ENCODE measurements around the gene SLC30A3. TPM values are rescaled to one million over a fixed set of nuclear protein-coding genes. Genes with fewer than 3 reads are reported as not detected.

SLC30A3 gene
- total RNA-seq, 2 donors from 2014 or later, result 5.7 to 9.4 TPM

GRCh38 chr2:27249891-27250651 is 12.8 kb downstream of the SLC30A3 start:
- H3K4me3 ChIP-seq, result no peak overlapping the region
- no peaks in the 10 kb centered on the region for H3K9me3 ChIP-seq
- H3K27me3 ChIP-seq, result no peaks in the 10 kb centered on the region
- H3K4me1 ChIP-seq, result peaks cover 0 to 17% of the 10 kb centered on the region in 2 donors
- no peak overlapping the region for H3K27ac ChIP-seq
- H3K36me3 ChIP-seq, result no peaks in the 10 kb centered on the region
- DNase-seq (ENCODE audit: low spot score), result no peak
- TF ChIP-seq CTCF (IDR thresholded peaks at IDR 0.05), result peak; percentile 73 to 86

- Histone ChIP-seq H3K27ac (no peak overlapping the region), H3K27me3 (no peaks in the 10 kb centered on the region)
- no peak for TF ChIP-seq CTCF (IDR thresholded peaks at IDR 0.05)
Observed at GRCh38 chr2:27249159-27249890, 13.5 kb downstream of the SLC30A3 start.

GRCh38 chr2:27247893-27248292 is 15.0 kb downstream of the SLC30A3 start:
- H3K27me3 ChIP-seq, result no peaks in the 10 kb centered on the region
- no peak overlapping the region for H3K27ac ChIP-seq
- TF ChIP-seq CTCF (IDR thresholded peaks at IDR 0.05), result no peak
- peaks cover 0 to 27% of the 10 kb centered on the region in 2 donors for H3K4me1 ChIP-seq
- peaks cover 1% of the 10 kb centered on the region for H3K36me3 ChIP-seq
- no peak for DNase-seq (ENCODE audit: low spot score)
- H3K4me3 ChIP-seq, result no peak overlapping the region
- no peaks in the 10 kb centered on the region for H3K9me3 ChIP-seq

More at GRCh38 chr2:27249159-27249890, 13.5 kb downstream of the SLC30A3 start:
- no peak overlapping the region for H3K4me3 ChIP-seq
- no peaks in the 10 kb centered on the region for H3K9me3 ChIP-seq
- no peaks in the 10 kb centered on the region for H3K36me3 ChIP-seq
- no peak for DNase-seq (ENCODE audit: low spot score)
- H3K4me1 ChIP-seq, result peaks cover 0 to 18% of the 10 kb centered on the region in 2 donors

- H3K4me1 ChIP-seq, result peaks cover 0 to 27% of the 10 kb centered on the region in 2 donors
- peak overlapping the region in 1 of 2 donors; percentile 16 for H3K27ac ChIP-seq
- TF ChIP-seq CTCF (IDR thresholded peaks at IDR 0.05), result no peak
- no peak for DNase-seq (ENCODE audit: low spot score)
- H3K9me3 ChIP-seq, result no peaks in the 10 kb centered on the region
- peaks cover 22% of the 10 kb centered on the region for H3K36me3 ChIP-seq
- H3K27me3 ChIP-seq, result no peaks in the 10 kb centered on the region
- H3K4me3 ChIP-seq, result no peak overlapping the region
Observed at GRCh38 chr2:27245626-27246025, 17.2 kb downstream of the SLC30A3 start.

- Histone ChIP-seq H3K36me3 (peaks cover 27% of the 10 kb centered on the region), H3K27me3 (no peaks in the 10 kb centered on the region), H3K4me3 (no peak overlapping the region), H3K9me3 (no peaks in the 10 kb centered on the region), H3K4me1 (peaks cover 0 to 23% of the 10 kb centered on the region in 2 donors), H3K27ac (peak overlapping the region in 1 of 2 donors; percentile 16)
- DNase-seq (ENCODE audit: low spot score), result no peak
- no peak for TF ChIP-seq CTCF (IDR thresholded peaks at IDR 0.05)
Observed at GRCh38 chr2:27245116-27245515, 17.7 kb downstream of the SLC30A3 start.
